Hematopoietic multipotent progenitor cell treated with erythropoietin and hydrocortisone succinate and interleukin-3 and kit ligand, for 8 days (in vitro differentiated cells): Measurements from ENCODE around the gene AFF3.
"Not testable (repeated sequence)": the region's sequence is repeated elsewhere in the genome, so short reads cannot be mapped to it uniquely, and the experiment has no call there.

ENCODE experiments used
- DNase-seq: peaks from one replicate; pipeline ENCODE4 v3.0.0-alpha.2; 2015

The AFF3 gene

GRCh38 chr2:99956232-99957030 is 186.0 kb downstream of the AFF3 start:
- no peak for DNase-seq

GRCh38 chr2:99953750-99954149 is 188.6 kb downstream of the AFF3 start:
- DNase-seq = no peak

DNA sequence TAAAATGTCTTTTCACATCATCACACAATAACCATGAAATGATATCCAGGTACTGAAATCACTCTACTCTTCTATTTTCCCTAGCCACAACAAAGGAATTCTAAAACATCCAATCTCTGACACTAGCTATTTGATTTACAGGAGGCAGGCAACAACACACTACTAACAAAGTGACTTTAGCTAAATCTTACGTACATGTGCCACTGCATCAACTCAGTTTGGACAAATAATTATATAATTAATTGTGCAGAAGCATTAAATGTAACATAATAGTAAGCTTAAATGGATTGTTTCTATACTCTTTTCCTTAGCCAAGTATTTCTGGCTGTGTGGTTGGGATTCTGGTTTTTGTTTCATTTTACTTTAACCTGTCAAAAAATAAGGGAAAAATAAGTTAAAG is 192.4 kb downstream of the AFF3 start:
- DNase-seq = no peak

GRCh38 chr2:99949530-99949929 is 192.9 kb downstream of the AFF3 start:
- DNase-seq = no peak

- DNase-seq = no peak
These were observed 194.4 kb downstream of the AFF3 start for GRCh38 chr2:99948010-99948409.

DNA sequence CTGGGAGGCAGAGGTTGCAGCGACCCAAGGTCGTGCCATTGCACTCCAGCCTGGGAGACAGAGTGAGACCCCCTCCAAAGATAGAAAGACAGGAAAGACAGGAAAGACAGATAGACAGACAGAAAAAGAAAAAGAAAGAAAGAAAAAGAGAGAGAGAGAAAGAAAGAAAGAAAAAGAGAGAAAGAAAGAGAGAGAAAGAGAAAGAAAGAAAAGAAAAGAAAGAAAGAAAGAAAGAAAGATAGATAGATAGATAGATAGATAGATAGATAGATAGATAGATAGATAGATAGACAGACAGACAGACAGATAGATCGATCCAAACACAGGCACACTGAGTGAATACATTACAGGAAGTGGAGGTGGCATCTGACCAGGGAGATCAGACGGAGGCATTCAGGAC is 195.0 kb downstream of the AFF3 start:
- DNase-seq = not testable (repeated sequence)

GRCh38 chr2:99944019-99944418 is 198.4 kb downstream of the AFF3 start:
- no peak for DNase-seq

DNA sequence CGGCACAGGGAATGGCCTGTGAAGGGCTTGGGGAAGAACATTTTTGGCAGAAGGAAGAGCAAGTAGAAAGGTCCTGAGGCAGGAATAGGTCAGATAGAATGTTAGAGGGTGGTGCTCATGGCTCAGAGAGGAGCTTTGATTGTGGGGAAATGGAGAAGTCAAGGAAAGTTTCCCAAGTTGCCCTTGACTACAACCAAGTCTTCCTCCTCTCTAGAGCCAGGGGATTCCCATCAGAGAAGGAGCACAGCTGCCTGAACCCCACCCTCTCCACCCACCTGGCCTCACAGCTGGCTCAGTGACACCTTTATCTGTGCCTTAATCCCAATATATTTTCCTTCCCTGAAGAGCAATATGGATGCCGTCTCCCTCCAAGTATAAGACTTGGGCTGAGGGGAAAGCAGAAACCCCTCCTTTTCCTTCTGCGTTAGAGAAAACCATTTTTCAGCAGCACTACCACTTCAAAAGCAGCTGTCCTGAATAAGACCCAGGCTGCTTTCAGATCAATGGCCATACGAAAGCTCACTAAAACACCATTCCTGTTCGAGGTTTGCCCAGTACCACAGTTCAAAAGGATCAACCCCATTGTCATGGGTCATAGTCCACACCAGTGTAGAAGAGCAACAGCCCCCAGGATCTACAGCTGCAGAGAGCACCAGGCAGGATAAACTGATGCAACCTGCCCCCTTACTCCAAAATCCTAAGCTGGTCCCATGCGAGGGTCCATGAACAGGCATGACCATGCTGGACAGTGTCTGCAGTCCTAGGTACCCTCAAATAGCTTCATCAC is 199.6 kb downstream of the AFF3 start:
- no peak for DNase-seq

DNA sequence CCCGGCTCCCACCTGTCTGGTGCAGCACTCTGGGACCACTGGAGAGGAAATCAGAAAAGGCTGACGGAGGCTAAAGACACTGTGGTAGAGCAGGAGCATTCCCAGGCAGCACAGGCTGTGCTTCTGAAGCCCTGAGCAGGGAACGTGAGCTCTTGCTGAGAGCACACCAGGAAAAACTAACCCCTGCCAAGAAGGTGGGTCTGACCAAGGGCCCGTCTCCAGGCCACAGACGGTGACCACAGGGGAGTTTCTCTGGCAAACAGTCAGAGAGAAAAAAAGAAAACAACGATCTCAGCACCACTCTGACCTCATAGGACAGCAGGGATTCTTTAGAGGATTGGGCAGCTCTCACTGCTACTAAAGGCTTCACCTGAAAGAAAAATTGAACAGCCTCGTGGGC is 201.4 kb downstream of the AFF3 start:
- DNase-seq = no peak

GRCh38 chr2:99939135-99939534 is 203.3 kb downstream of the AFF3 start:
- no peak for DNase-seq

- DNase-seq = no peak
These were observed 204.1 kb downstream of the AFF3 start for GRCh38 chr2:99938250-99938649.

GRCh38 chr2:99936065-99936464 is 206.3 kb downstream of the AFF3 start:
- DNase-seq = no peak

- DNase-seq = no peak
These were observed 206.7 kb downstream of the AFF3 start for GRCh38 chr2:99935662-99936061.

DNA sequence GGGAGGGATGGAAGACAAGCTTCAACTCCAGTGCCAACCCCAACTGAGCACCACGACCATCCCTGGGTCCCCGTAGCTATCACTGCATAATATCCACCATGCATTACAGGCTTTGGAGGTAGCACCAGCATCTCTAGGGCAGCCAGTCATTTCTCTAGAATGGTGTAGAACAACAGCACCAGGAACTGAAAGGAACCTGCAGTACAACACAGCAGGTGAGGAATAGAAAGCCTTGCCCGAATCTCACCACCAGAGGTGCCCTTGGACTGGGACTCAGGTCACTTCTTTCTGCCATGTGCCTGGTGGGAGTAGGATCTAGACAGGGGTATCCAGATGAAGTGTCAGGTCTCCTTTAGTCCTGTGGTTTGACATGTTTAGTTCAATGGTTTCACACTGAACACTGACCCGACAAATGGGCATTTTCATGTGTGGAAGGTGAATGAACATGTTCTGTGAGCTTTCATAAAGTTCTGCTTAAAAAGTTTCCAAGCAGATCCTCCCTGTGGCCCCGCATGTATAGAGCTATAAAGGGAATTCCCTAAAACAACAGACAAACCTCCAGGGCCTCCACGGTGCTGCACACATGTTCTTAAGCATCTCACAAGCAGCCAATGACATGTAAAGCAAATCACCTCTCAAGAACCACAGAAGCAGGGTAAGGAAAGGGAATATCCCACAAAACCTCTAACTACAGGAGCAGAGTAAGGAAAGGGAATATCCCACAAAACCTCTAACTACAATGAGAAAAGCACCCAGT is 208.3 kb downstream of the AFF3 start:
- no peak for DNase-seq

- not testable (repeated sequence) for DNase-seq
These were observed 208.9 kb downstream of the AFF3 start for GRCh38 chr2:99933491-99933890.

- no peak for DNase-seq
These were observed 213.8 kb downstream of the AFF3 start for GRCh38 chr2:99928470-99929053.

GRCh38 chr2:99927690-99928207 is 214.6 kb downstream of the AFF3 start:
- not testable (repeated sequence) for DNase-seq

- DNase-seq = no peak
These were observed 215.4 kb downstream of the AFF3 start for GRCh38 chr2:99926986-99927385.

DNA sequence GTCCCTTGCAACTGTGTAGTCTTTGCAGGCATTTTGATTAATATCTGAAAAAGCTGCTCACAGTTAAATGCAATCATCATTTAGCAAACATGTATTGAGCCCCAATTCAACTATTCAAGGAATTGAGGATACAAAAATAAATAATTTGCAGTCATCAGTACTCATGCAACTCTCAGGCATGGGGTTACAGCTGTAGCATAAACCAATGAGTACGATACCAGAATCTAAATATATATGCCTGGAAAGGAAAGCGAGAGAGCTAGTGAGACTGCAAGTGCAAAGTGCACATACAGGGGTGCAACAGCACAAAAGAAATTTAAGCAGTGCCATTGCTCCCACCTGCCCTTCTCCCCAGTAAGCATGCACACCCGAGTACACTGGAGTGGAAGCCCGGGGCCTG is 216.4 kb downstream of the AFF3 start:
- DNase-seq = no peak

GRCh38 chr2:99922664-99923063 is 219.7 kb downstream of the AFF3 start:
- DNase-seq = no peak

GRCh38 chr2:99921903-99922302 is 220.5 kb downstream of the AFF3 start:
- no peak for DNase-seq

GRCh38 chr2:99918389-99918788 is 224.0 kb downstream of the AFF3 start:
- DNase-seq = no peak

- DNase-seq = no peak
These were observed 227.2 kb downstream of the AFF3 start for GRCh38 chr2:99915108-99915675.
